ENCODE data around the gene TMEM94. TPM values are rescaled to one million over a fixed set of nuclear protein-coding genes. Genes with fewer than 3 reads are reported as not detected.

TMEM94 gene
- total RNA-seq, 1 experiment from 2014 or later = 55.6 TPM

DNA sequence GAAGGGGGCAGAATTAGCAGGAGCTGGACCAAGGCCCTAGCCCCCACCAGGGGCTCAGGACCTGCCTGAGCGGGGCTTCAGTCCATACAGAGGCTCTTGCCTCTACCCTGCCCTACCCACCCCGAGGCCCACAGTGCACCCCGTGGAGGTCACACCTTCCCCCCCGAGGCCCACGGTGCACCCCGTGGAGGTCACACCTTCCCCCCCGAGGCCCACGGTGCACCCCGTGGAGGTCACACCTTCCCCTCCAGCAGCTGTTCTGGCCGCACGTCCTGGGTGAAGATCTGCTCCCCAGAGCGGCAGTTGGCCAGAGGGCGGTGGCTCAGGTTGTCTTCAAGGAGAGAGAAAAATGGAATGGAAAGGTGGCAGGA, 47.5 kb downstream of the TMEM94 start:
- Histone ChIP-seq H3K36me3 (peaks cover 32% of the 10 kb centered on the region), H3K4me3 (no peak overlapping the region), H3K9me3 (replicated peaks) (no peaks in the 10 kb centered on the region), H3K4me1 (no peaks in the 10 kb centered on the region), H3K27ac (no peak overlapping the region), H3K27me3 (no peaks in the 10 kb centered on the region)
- DNase-seq = no peak

DNA sequence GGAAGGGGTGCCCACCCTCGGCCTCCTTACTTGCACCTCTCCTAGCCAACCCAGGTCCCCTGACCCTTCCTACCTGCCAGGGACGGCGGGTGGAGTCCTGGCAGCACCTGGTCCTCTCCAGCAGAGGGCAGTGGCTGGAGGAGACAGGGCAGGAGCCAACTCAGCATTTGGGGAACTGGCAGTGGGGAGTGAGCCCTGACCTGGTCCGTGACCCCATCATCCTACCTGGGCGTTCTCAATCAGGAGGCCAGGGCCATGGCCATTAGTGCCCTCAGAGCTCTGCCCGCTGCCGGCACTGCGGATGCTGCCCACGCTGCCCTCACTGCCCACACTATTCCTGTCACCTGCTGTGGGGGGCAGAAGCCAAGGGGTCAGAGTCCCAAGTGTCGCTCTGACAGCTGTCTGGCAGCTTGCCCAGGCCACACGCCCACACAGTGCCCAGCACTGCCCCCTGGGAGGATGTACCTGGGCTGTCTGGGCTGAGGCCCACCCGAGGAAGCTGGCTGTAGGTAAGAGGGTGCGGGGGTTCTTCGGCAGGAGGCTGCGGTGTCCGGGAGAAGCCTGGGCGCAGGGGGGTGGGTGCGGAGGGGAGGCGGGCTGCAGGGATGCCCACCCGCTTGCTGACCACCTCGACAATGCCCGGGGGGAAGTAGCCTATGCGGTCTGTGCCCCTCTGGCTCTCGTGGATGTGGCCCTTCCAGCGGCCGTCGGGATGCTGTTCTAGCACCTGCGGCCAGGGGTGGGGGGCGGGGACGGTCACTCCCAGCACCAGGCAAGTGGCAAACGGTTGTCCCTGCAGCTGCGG, 48.1 kb downstream of the TMEM94 start:
- H3K4me3 ChIP-seq = no peak overlapping the region
- H3K4me1 ChIP-seq = no peaks in the 10 kb centered on the region
- peak in 1 of 2 experiments; percentile 48 for DNase-seq
- no peaks in the 10 kb centered on the region for H3K27me3 ChIP-seq
- peaks cover 32% of the 10 kb centered on the region for H3K36me3 ChIP-seq
- no peaks in the 10 kb centered on the region for H3K9me3 ChIP-seq (replicated peaks)
- no peak overlapping the region for H3K27ac ChIP-seq

- H3K4me1 ChIP-seq = no peaks in the 10 kb centered on the region
- H3K27me3 ChIP-seq = no peaks in the 10 kb centered on the region
- no peak overlapping the region for H3K4me3 ChIP-seq
- peaks cover 29% of the 10 kb centered on the region for H3K36me3 ChIP-seq
- no peaks in the 10 kb centered on the region for H3K9me3 ChIP-seq (replicated peaks)
- DNase-seq = no peak
- H3K27ac ChIP-seq = no peak overlapping the region
These were observed 48.6 kb downstream of the TMEM94 start for GRCh38 chr17:75505152-75505409.

DNA sequence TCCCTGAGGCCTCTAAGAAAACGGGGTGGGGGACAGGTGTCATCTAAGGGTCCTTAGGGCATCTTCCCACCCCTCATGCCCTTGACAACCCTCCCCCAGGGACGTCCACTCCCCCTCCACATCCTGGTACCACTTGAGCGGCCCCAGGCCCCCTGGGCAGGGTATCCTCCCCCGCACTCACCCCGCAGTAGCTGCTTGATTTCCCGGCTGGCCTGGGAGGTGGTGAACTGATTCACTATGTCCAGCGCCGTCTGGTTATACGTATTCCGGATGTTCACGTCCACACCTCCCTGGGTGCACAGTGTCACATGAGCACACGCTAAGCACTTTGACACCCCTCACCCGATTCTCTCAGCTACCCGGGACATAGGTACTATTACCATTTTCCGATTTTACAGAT, 49.2 kb downstream of the TMEM94 start:
- Histone ChIP-seq H3K27ac (no peak overlapping the region), H3K4me3 (no peak overlapping the region), H3K9me3 (replicated peaks) (no peaks in the 10 kb centered on the region), H3K27me3 (no peaks in the 10 kb centered on the region), H3K4me1 (no peaks in the 10 kb centered on the region), H3K36me3 (peaks cover 24% of the 10 kb centered on the region)
- no peak for DNase-seq

- Histone ChIP-seq H3K9me3 (replicated peaks) (no peaks in the 10 kb centered on the region), H3K4me3 (no peak overlapping the region), H3K27ac (no peak overlapping the region), H3K4me1 (no peaks in the 10 kb centered on the region), H3K36me3 (peaks cover 24% of the 10 kb centered on the region), H3K27me3 (no peaks in the 10 kb centered on the region)
- DNase-seq = no peak
These were observed 49.7 kb downstream of the TMEM94 start for GRCh38 chr17:75506134-75506533.

GRCh38 chr17:75506888-75507287, 50.5 kb downstream of the TMEM94 start:
- no peak for DNase-seq
- H3K4me3 ChIP-seq = no peak overlapping the region
- H3K9me3 ChIP-seq (replicated peaks) = no peaks in the 10 kb centered on the region
- peaks cover 2% of the 10 kb centered on the region; the same call in 1 of the 2 replicates for H3K4me1 ChIP-seq
- no peaks in the 10 kb centered on the region for H3K27me3 ChIP-seq
- no peak overlapping the region for H3K27ac ChIP-seq
- peaks cover 24% of the 10 kb centered on the region for H3K36me3 ChIP-seq

DNA sequence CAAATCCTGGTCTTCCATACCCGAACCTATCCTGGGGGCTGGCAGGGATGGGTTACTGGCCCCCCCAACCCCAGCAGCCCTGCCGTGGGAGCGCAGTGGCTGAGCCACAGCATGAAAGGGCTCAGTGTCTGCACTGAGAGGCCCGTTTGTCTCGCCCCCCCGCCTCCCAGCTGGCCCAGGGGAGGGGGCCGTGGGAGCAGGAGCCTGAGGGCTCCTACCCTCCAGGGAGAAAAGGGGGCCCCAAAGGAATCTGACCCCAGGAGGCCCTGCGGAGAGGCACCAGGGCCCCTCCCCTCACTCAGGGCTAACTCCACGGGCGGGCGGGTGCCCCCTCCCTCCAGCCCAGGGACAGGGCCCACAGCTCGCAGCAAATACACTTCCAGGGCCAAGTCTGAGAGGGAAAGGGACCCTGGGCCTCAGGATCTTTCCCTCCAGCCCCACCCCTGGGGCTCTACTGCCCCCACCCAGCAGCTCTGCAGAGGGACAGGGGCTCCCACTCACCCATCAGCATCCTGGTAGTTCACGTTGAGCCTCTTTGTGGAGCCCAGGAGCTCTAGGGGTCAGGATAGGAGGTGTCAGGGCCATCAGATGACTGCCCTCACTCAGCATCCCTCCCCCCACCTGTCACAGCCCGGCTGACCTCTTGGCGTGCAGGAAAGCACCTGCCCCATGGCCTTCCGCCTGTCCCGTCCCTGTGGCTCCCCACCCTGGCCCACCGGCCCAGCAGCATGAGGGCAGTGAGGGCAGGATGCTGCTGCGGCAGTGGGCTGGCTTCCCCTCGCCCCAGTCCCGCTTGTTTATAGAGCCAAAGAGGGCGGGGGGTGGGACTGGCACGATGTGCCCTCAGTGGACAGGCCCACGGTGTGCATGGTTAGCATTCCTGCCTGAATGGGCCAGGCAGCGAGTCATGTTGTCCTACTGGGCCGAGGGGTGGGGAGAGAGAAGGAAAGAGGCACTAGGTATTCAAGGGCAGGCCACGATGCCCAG, 51.6 kb downstream of the TMEM94 start:
- H3K36me3 ChIP-seq = peaks cover 18% of the 10 kb centered on the region

DNA sequence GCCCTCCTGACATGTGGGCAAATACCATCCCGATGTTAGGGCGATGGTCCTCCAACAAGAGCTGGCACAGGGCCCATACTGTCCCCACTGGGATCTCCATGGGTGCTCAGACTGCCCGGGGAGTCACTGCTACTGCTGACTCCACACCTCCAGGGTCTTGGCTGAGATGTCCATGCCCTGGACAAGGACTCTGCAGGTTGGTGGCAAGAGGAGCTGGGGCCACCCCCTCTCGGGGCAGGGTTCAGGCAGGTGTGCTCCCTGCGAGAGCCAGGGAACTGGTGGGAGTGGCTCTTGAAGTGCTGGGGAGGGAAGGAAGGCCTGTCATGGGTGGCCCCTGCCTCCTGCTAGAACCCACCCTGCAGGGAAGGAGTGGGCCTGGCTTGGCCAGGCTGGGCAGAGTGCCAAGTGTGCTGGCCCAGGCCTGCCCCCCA, 52.5 kb downstream of the TMEM94 start:
- Histone ChIP-seq H3K36me3 (peaks cover 16% of the 10 kb centered on the region), H3K27me3 (no peaks in the 10 kb centered on the region), H3K4me3 (no peak overlapping the region), H3K4me1 (peaks cover 2% of the 10 kb centered on the region; the same call in 1 of the 2 replicates), H3K9me3 (replicated peaks) (no peaks in the 10 kb centered on the region), H3K27ac (no peak overlapping the region)
- DNase-seq = no peak

More for the DNA sequence above, 51.6 kb downstream of the TMEM94 start:
- Histone ChIP-seq H3K27ac (no peak overlapping the region), H3K9me3 (replicated peaks) (no peaks in the 10 kb centered on the region), H3K27me3 (no peaks in the 10 kb centered on the region), H3K4me3 (no peak overlapping the region), H3K4me1 (peaks cover 2% of the 10 kb centered on the region; the same call in 1 of the 2 replicates)
- no peak for DNase-seq

DNA sequence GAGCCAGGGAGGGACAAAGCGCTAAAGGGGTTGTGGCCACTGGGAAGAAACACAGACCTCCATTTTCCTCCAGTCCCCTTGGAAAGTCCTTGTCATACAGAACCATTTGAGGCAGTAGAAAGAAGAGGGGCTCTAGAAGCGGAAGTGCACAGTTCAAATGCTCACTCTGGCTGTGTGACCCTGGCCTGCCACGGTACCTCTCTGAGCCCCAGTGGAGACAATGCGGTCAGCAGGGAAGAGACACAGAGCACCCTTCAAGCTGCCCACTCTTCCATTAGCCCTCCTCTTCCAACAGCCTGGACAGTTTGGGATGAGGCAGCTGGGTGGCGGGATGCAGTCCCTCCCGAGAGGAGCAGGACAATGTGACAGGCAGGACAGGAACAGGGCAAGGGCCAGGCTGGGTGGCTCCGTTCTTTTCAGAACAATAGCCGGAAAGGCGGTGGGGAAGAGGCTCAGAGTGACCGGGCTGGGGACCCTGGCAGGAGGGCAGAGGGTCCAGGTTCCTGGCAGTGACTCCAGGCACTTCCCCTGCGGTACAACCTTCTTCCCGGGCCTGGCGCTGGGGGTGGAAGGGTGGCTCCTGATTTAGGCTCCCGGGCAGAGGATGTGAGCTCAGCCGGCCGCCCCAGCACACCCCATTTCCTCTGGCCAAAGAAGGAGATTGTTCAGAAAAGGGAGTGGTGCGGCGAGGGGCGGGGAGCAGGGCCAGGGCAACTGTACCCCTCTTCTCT, 53.3 kb downstream of the TMEM94 start:
- H3K36me3 ChIP-seq = peaks cover 14% of the 10 kb centered on the region
- no peaks in the 10 kb centered on the region for H3K27me3 ChIP-seq
- DNase-seq = no peak
- H3K27ac ChIP-seq = no peak overlapping the region
- peaks cover 2% of the 10 kb centered on the region; the same call in 1 of the 2 replicates for H3K4me1 ChIP-seq
- no peak overlapping the region for H3K4me3 ChIP-seq
- H3K9me3 ChIP-seq (replicated peaks) = no peaks in the 10 kb centered on the region

DNA sequence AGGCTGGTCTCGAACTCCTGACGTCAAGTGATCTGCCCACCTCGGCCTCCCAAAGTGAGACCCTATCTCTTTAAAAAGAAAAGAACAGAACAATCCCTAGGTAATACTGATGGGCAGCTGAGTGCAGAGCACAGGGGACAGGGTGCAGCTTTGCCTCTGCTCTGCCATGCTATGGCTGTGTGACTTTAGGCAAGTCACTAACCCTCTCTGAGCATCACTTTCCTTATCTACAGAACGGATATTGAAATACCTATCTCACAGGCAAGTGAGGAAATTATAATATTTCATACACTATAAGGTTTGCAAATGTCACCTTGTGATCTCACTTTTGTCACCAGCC, 54.8 kb downstream of the TMEM94 start:
- Histone ChIP-seq H3K27ac (no peak overlapping the region), H3K9me3 (replicated peaks) (no peaks in the 10 kb centered on the region), H3K4me3 (no peak overlapping the region), H3K36me3 (peaks cover 11% of the 10 kb centered on the region; the same call in 1 of the 2 replicates), H3K4me1 (peaks cover 2% of the 10 kb centered on the region; the same call in 1 of the 2 replicates), H3K27me3 (no peaks in the 10 kb centered on the region)
- no peak for DNase-seq

DNA sequence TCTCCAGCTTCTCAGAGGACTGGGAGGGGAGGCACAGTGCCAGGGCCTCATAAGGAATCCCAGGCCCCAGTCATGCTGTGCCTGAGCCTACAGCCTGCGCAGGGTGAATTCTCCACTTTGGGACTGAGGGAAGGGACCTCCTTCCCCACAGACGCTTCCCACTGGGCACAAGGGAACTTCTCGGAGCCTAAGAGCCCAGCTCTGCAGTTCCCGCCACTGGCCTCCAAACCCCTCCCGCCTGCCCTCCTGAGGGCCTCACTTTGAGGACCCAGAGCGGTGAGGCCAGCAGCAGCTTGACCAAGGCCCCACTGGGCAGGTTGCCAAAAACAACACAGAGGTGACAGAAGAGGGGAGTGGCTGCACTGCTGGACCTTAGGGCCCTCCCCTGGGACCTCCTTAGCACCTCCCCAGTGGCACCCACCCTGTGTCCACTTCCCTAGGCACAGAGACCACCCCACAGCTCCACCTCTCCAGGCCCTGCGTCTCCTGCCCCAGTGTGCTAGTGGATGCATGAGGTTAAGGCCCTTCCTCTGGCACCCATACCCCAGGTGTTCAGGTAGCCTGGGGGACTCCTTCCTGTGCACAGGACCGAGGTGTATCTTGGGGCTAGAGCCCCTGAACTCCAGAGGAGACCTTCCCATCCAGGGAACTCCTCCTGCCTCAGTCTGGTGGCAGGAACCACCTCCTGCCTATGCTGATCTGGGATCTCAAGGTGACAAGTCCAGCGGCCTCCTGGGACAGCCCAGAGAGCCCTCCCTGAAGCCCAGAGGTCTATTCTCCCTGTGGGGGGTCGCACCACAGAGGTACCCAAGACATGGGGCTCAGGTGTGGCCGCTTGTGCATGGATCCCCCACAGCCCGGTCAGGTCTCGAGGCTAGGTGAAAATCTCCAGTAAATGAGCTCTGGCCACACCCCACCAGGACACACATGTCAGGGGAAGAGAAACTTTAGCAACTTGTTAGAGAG, 55.5 kb downstream of the TMEM94 start:
- H3K9me3 ChIP-seq (replicated peaks) = no peaks in the 10 kb centered on the region
- H3K27ac ChIP-seq = no peak overlapping the region
- H3K27me3 ChIP-seq = no peaks in the 10 kb centered on the region
- H3K4me3 ChIP-seq = no peak overlapping the region
- peaks cover 7% of the 10 kb centered on the region; the same call in 1 of the 2 replicates for H3K36me3 ChIP-seq
- peak; percentile 48 to 55 for DNase-seq
- peaks cover 2% of the 10 kb centered on the region; the same call in 1 of the 2 replicates for H3K4me1 ChIP-seq

GRCh38 chr17:75512926-75513640, 56.6 kb downstream of the TMEM94 start:
- H3K4me1 ChIP-seq = peaks cover 2% of the 10 kb centered on the region; the same call in 1 of the 2 replicates
- no peaks in the 10 kb centered on the region for H3K36me3 ChIP-seq
- no peak overlapping the region for H3K27ac ChIP-seq
- no peak for DNase-seq
- H3K27me3 ChIP-seq = no peaks in the 10 kb centered on the region
- no peaks in the 10 kb centered on the region for H3K9me3 ChIP-seq (replicated peaks)
- H3K4me3 ChIP-seq = no peak overlapping the region

DNA sequence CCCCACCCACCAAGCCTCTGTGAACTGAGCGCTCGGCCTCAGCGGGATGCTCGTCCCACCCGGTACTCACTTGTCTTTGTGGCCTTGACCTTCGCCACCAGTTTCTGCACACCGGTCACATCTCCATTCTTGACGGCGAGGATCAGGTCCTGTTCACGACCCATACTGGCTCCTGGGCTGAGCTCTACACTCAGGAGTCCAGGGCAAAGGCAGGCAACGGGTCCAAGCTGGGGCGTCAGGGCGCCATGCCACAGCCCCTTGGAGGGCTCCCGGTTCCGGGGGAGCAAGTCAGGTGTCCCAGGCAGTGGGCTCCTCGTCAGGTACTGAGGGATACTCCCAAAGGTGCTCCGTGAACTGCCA, 57.2 kb downstream of the TMEM94 start:
- H3K27ac ChIP-seq = no peak overlapping the region
- H3K4me1 ChIP-seq = peaks cover 2% of the 10 kb centered on the region; the same call in 1 of the 2 replicates
- H3K27me3 ChIP-seq = no peaks in the 10 kb centered on the region
- no peaks in the 10 kb centered on the region for H3K36me3 ChIP-seq
- no peak overlapping the region for H3K4me3 ChIP-seq
- no peak for DNase-seq
- no peaks in the 10 kb centered on the region for H3K9me3 ChIP-seq (replicated peaks)
